Measurements from ENCODE around the gene CSRP2. TPM values are rescaled to one million over a fixed set of nuclear protein-coding genes. Genes with fewer than 3 reads are reported as not detected.

Gene CSRP2
- total RNA-seq, 1 donor from 2014 or later, result 25.5 TPM

DNA sequence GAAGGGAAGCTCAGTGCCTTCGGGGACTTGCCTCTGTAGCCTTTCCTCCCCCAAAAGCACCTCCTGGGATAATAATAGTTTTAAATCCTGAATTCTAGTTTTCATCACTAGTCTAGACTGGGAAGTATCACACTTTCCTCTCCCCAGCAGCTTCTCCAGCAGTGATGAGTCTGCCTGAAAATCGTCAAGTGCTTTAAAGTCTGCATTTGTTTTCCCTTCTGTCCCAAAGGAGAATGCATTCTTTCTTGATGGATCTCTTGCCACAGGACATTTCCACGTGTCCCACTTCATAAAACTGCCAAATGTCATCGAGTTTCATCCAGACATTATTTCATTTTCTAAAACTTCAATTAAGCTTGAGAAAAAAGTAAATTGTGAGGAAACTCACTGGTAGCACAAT, 15.0 kb downstream of the CSRP2 start:
- Histone ChIP-seq H3K4me3 (ENCODE audit: low read depth, low read length) (no peak overlapping the region), H3K27me3 (ENCODE audit: control insufficient read depth, insufficient read depth, low read length) (no peaks in the 10 kb centered on the region), H3K36me3 (ENCODE audit: control insufficient read depth, insufficient read depth, low read length) (peaks cover 1% of the 10 kb centered on the region)
- no peak for FAIRE-seq
- TF ChIP-seq CTCF (IDR thresholded peaks at IDR 0.05; ENCODE audit: insufficient read depth, low read length, severe bottlenecking), result no peak
- DNase-seq (ENCODE audit: low read depth), result no peak

DNA sequence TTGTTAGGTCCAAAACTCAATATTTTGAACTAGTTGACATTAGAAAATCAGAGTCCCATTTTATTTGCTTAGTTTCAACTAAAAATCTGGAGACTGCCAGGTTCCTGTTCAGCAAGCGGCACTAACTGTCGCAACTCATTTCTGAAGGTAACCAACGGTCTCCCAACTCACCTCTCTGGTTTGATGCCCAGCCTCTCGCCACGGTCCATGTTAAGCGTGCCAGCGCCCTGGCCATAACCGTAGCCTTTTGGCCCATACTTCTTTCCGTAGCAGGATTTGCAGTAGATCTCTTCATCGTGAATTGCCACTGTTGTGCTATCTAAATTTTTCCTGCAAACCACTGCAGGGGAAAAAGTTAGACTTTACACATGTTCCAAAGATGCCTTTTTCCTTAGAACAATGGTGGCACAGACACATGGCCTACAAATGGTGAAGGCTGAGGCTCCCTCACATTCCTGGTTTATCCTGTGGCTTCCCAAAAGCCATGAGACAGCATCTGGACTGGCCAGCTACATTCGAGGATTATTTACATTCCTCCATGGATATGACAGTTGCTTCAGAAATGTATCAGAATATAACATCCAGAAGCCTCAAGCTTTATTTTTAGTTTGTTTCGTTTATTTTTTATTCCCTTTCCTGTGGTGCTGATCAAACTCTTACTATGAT, 15.7 kb downstream of the CSRP2 start:
- TF ChIP-seq CTCF (IDR thresholded peaks at IDR 0.05; ENCODE audit: insufficient read depth, low read length, severe bottlenecking), result no peak
- no peak overlapping the region for H3K4me3 ChIP-seq (ENCODE audit: low read depth, low read length)
- DNase-seq (ENCODE audit: low read depth), result no peak
- peaks cover 1% of the 10 kb centered on the region for H3K36me3 ChIP-seq (ENCODE audit: control insufficient read depth, insufficient read depth, low read length)
- no peak for FAIRE-seq
- no peaks in the 10 kb centered on the region for H3K27me3 ChIP-seq (ENCODE audit: control insufficient read depth, insufficient read depth, low read length)

DNA sequence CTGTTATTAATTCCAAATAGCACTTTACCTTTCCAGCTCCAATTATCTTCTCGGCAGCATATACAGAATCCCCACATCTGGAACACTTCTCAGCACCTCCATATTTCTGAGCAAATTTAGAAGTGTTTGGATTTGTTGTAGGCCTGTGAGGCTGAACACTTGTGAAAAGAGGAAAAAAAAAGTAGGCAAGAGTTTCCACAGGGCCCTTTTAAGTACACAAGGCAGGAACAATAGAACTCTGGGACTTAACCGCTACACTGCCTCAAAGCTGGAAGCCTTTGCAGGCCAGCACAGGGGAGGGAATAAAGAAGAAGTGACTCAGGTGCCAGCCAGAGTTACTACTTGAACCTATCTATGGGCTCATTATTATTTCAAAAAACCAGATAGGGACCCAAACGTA, 18.6 kb downstream of the CSRP2 start:
- Histone ChIP-seq H3K4me3 (ENCODE audit: low read depth, low read length) (no peak overlapping the region), H3K27me3 (ENCODE audit: control insufficient read depth, insufficient read depth, low read length) (no peaks in the 10 kb centered on the region), H3K36me3 (ENCODE audit: control insufficient read depth, insufficient read depth, low read length) (peaks cover 1% of the 10 kb centered on the region)
- DNase-seq (ENCODE audit: low read depth) (no peak), FAIRE-seq (no peak)
- no peak for TF ChIP-seq CTCF (IDR thresholded peaks at IDR 0.05; ENCODE audit: insufficient read depth, low read length, severe bottlenecking)

DNA sequence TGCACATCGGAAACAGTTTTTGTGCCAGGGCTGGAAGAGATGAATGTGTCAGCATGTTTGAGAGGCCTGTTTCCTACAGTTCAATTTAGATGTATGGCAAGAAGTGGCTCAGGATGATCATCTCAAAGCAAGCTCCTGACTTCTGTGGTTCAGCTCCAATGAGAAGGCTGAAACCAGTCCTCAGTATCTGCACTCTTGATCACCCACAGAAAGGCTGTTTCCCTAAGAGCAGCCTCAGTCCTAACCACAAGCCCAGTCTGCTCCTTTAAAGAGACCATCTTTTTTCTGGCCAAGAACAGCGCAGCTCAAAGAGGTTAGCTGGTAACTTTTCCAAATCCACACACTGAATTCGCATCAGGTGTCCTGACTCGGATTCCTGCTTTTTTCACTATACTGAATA, 19.2 kb downstream of the CSRP2 start:
- DNase-seq (ENCODE audit: low read depth) (no peak), FAIRE-seq (no peak)
- Histone ChIP-seq H3K36me3 (ENCODE audit: control insufficient read depth, insufficient read depth, low read length) (peaks cover 1% of the 10 kb centered on the region), H3K4me3 (ENCODE audit: low read depth, low read length) (no peak overlapping the region), H3K27me3 (ENCODE audit: control insufficient read depth, insufficient read depth, low read length) (no peaks in the 10 kb centered on the region)
- no peak for TF ChIP-seq CTCF (IDR thresholded peaks at IDR 0.05; ENCODE audit: insufficient read depth, low read length, severe bottlenecking)

- FAIRE-seq, result no peak
- TF ChIP-seq CTCF (IDR thresholded peaks at IDR 0.05; ENCODE audit: insufficient read depth, low read length, severe bottlenecking), result no peak
- no peaks in the 10 kb centered on the region for H3K36me3 ChIP-seq (ENCODE audit: control insufficient read depth, insufficient read depth, low read length)
- H3K4me3 ChIP-seq (ENCODE audit: low read depth, low read length), result no peak overlapping the region
- DNase-seq (ENCODE audit: low read depth), result no peak
- no peaks in the 10 kb centered on the region for H3K27me3 ChIP-seq (ENCODE audit: control insufficient read depth, insufficient read depth, low read length)
Observed at GRCh38 chr12:76856018-76856644, 22.7 kb downstream of the CSRP2 start.

DNA sequence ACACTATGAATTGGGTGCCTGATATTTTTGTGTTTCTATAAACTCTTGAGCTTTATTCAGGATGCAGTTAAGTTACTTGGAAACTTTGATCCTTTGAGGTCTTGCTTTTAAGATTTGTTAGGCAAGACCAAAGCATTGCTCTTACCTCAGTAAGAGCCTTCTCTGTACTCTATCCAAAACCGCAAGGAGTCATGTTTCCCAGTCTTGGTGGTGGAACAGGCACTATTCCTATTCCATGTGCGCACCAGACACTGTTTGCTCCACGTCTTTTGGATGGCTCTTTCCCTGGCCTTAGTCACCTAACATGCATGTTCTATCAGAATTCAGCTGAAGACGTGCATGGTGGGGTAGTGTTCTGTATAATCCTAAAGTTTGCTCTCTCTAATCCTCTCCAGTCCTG, 23.5 kb downstream of the CSRP2 start:
- H3K36me3 ChIP-seq (ENCODE audit: control insufficient read depth, insufficient read depth, low read length), result no peaks in the 10 kb centered on the region
- no peak overlapping the region for H3K4me3 ChIP-seq (ENCODE audit: low read depth, low read length)

More for the DNA sequence above, 23.5 kb downstream of the CSRP2 start:
- FAIRE-seq (no peak), DNase-seq (ENCODE audit: low read depth) (no peak)
- TF ChIP-seq CTCF (IDR thresholded peaks at IDR 0.05; ENCODE audit: insufficient read depth, low read length, severe bottlenecking), result no peak
- no peaks in the 10 kb centered on the region for H3K27me3 ChIP-seq (ENCODE audit: control insufficient read depth, insufficient read depth, low read length)

Measured in bronchial epithelial cell (primary cell).